ENCODE results near the gene PSMC4.

PSMC4 gene

GRCh38 chr19:39970675-39971379, at the start of gene PSMC4:
Gene PSMC4, plus strand, starts transcription at chr19:39971165. Its CDS starts 38 bp downstream, at chr19:39971203.
- peak; percentile 100 for DNase-seq

- DNase-seq, result no peak
Measured at GRCh38 chr19:39923862-39924261, 47.1 kb upstream of the PSMC4 start.

GRCh38 chr19:39924389-39924788, 46.6 kb upstream of the PSMC4 start:
- DNase-seq, result peak; percentile 29

- DNase-seq, result no peak
Measured at GRCh38 chr19:39924952-39925351, 46.0 kb upstream of the PSMC4 start.

- DNase-seq, result peak; percentile 25
Measured at GRCh38 chr19:39926170-39926760, 44.7 kb upstream of the PSMC4 start.

GRCh38 chr19:39927076-39927475, 43.9 kb upstream of the PSMC4 start:
- DNase-seq, result no peak

GRCh38 chr19:39927524-39928356, 43.2 kb upstream of the PSMC4 start:
- no peak for DNase-seq

- DNase-seq, result no peak
Measured at GRCh38 chr19:39928357-39928725, 42.6 kb upstream of the PSMC4 start.

- no peak for DNase-seq
Measured at GRCh38 chr19:39929750-39930149, 41.2 kb upstream of the PSMC4 start.

GRCh38 chr19:39934584-39935363, 36.2 kb upstream of the PSMC4 start, which contains the start of gene FCGBP:
Gene FCGBP, minus strand, starts transcription at chr19:39934634.
- no peak for DNase-seq

GRCh38 chr19:39935364-39935661, 35.7 kb upstream of the PSMC4 start:
- no peak for DNase-seq

- no peak for DNase-seq
Measured at GRCh38 chr19:39936020-39936419, 34.9 kb upstream of the PSMC4 start.

GRCh38 chr19:39936622-39937021, 34.3 kb upstream of the PSMC4 start:
- no peak for DNase-seq

GRCh38 chr19:39937094-39937720, 33.8 kb upstream of the PSMC4 start:
- DNase-seq, result no peak

- DNase-seq, result no peak
Measured at GRCh38 chr19:39937787-39938186, 33.2 kb upstream of the PSMC4 start.

- DNase-seq, result no peak
Measured at GRCh38 chr19:39939556-39939955, 31.4 kb upstream of the PSMC4 start.

- DNase-seq, result no peak
Measured at GRCh38 chr19:39940221-39940833, 30.6 kb upstream of the PSMC4 start.

GRCh38 chr19:39941151-39941550, 29.8 kb upstream of the PSMC4 start:
- DNase-seq, result no peak

- no peak for DNase-seq
Measured at GRCh38 chr19:39941615-39942365, 29.2 kb upstream of the PSMC4 start.

GRCh38 chr19:39942366-39942730, 28.6 kb upstream of the PSMC4 start:
- DNase-seq, result no peak

- no peak for DNase-seq
Measured at GRCh38 chr19:39943586-39943985, 27.4 kb upstream of the PSMC4 start.

GRCh38 chr19:39946532-39946931, 24.4 kb upstream of the PSMC4 start:
- no peak for DNase-seq

Data from islet precursor cell (in vitro differentiated cells).